Gastroesophageal sphincter (tissue), 3 donors: ENCODE data around the gene PPP6R2.

Experiments
- CTCF ChIP-seq, 4 experiments: fragments of 200-600 bp in 2 of 4; fragments of 450-650 bp in 2 of 4; sonication (generic) in 1 of 4; IDR thresholded peaks; one replicate each; pipeline ENCODE4 v1.5.1; 2017 to 2019; ENCODE audit warnings: antibody characterized with exemption in 4 of 4, mild to moderate bottlenecking in 2 of 4, moderate library complexity in 2 of 4
- EP300 ChIP-seq: sonication (generic); formaldehyde crosslinking; IDR thresholded peaks from one replicate; pipeline ENCODE4 v1.6.1; 2017; ENCODE audit warnings: antibody characterized with exemption, mild to moderate bottlenecking
- POLR2A ChIP-seq, 2 donors: fragments of 450-650 bp; IDR thresholded peaks; one replicate each; pipeline ENCODE4 v1.6.1; 2017; ENCODE audit warnings: antibody characterized with exemption in 2 of 2, mild to moderate bottlenecking in 2 of 2, moderate library complexity in 1 of 2
- POLR2AphosphoS5 ChIP-seq: sonication (generic); formaldehyde crosslinking; IDR thresholded peaks from one replicate; pipeline ENCODE4 v1.6.1; 2017; ENCODE audit warnings: antibody characterized with exemption

GRCh38 chr22:50361688-50362087 is 18.6 kb downstream of the PPP6R2 start:
- TF ChIP-seq CTCF (IDR thresholded peaks at IDR 0.05) = no peak
- TF ChIP-seq POLR2A (IDR thresholded peaks at IDR 0.05) = no peak
- TF ChIP-seq EP300 = no peak
- TF ChIP-seq POLR2AphosphoS5 = no peak
